PC-9 (cell line): ENCODE data around the gene SERINC5.

ENCODE experiments used
- EZH2 ChIP-seq: fragments of 200-600 bp; sonication (generic); IDR thresholded peaks from 2 replicates; pipeline ENCODE4 v1.8.0; 2017; ENCODE audit warnings: antibody characterized with exemption, low read depth
- TF ChIP-seq, protein P1 (sequence below): fragments of 200-600 bp; sonication (generic); conservative IDR thresholded peaks from 2 replicates; pipeline ENCODE4 v1.6.1; 2017; ENCODE audit warnings: mixed run types, antibody characterized with exemption, mild to moderate bottlenecking, moderate library complexity

DNA sequence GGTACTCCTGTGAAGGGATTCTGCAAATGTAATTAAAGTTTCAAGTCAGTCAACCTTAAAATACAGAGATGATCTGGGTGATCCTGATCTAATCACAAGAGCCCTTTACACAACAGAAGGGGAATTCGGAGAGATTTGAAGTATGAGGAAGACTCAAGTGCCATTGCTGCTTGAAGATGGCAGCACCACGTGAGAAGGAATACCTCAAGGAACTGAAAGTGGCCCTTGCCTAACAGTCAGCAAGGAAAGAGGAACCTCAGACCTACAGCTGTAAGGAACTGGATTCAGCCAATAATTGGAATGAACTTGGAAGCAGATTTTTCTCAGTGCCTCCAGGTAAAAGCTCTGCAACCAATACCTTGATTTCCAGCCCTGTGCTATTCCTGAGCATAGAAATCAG, 133.3 kb downstream of the SERINC5 start:
- TF ChIP-seq EZH2: no peak
- TF ChIP-seq, protein P1, sequence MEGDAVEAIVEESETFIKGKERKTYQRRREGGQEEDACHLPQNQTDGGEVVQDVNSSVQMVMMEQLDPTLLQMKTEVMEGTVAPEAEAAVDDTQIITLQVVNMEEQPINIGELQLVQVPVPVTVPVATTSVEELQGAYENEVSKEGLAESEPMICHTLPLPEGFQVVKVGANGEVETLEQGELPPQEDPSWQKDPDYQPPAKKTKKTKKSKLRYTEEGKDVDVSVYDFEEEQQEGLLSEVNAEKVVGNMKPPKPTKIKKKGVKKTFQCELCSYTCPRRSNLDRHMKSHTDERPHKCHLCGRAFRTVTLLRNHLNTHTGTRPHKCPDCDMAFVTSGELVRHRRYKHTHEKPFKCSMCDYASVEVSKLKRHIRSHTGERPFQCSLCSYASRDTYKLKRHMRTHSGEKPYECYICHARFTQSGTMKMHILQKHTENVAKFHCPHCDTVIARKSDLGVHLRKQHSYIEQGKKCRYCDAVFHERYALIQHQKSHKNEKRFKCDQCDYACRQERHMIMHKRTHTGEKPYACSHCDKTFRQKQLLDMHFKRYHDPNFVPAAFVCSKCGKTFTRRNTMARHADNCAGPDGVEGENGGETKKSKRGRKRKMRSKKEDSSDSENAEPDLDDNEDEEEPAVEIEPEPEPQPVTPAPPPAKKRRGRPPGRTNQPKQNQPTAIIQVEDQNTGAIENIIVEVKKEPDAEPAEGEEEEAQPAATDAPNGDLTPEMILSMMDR: no peak
